Endothelial cell (in vitro differentiated cells): ENCODE data around the gene WNT7B. TPM values are rescaled to one million over a fixed set of nuclear protein-coding genes. Genes with fewer than 3 reads are reported as not detected.

Source experiments
- DNase-seq: peaks from one replicate; pipeline ENCODE4 v3.0.0; 2021; ENCODE audit warnings: low spot score
- H3K27ac Mint-ChIP-seq: one replicate; pipeline ENCODE4 v1.8.0; 2021; ENCODE audit warnings: mixed read lengths, inconsistent platforms; ENCODE audit not compliant: unreplicated experiment
- H3K27me3 Mint-ChIP-seq: one replicate; pipeline ENCODE4 v1.8.0; 2021; ENCODE audit warnings: mild to moderate bottlenecking, moderate library complexity, mixed read lengths, inconsistent platforms; ENCODE audit not compliant: unreplicated experiment
- H3K36me3 Mint-ChIP-seq: one replicate; pipeline ENCODE4 v1.8.0; 2021; ENCODE audit warnings: mild to moderate bottlenecking, low read depth, mixed read lengths, inconsistent platforms; ENCODE audit not compliant: unreplicated experiment
- H3K4me1 Mint-ChIP-seq: one replicate; pipeline ENCODE4 v1.8.0; 2021; ENCODE audit warnings: mild to moderate bottlenecking, mixed read lengths, inconsistent platforms; ENCODE audit not compliant: unreplicated experiment
- H3K4me3 Mint-ChIP-seq: one replicate; pipeline ENCODE4 v1.8.0; 2021; ENCODE audit warnings: mild to moderate bottlenecking, mixed read lengths, inconsistent platforms; ENCODE audit not compliant: unreplicated experiment
- H3K9me3 Mint-ChIP-seq: one replicate; pipeline ENCODE4 v1.8.0; 2021; ENCODE audit warnings: mixed read lengths, inconsistent platforms; ENCODE audit not compliant: unreplicated experiment
- total RNA-seq: library from RNA; stranded (reverse); fragmentation: NEBNext Ultra II Directional; extraction: Animal tissue kit (Norgen Biotek cat#: 25700); gene quantifications from one replicate; pipeline ENCODE4 v1.2.1, GENCODE V29; 2021; ENCODE audit not compliant: unreplicated experiment
- TF ChIP-seq, protein P1 (sequence below): fragments of 200-600 bp; sonication (generic); IDR thresholded peaks from one replicate; pipeline ENCODE4 v1.5.0; 2021; ENCODE audit warnings: antibody characterized with exemption; ENCODE audit not compliant: unreplicated experiment

The WNT7B gene
- total RNA-seq, 1 donor from 2014 or later = not detected

DNA sequence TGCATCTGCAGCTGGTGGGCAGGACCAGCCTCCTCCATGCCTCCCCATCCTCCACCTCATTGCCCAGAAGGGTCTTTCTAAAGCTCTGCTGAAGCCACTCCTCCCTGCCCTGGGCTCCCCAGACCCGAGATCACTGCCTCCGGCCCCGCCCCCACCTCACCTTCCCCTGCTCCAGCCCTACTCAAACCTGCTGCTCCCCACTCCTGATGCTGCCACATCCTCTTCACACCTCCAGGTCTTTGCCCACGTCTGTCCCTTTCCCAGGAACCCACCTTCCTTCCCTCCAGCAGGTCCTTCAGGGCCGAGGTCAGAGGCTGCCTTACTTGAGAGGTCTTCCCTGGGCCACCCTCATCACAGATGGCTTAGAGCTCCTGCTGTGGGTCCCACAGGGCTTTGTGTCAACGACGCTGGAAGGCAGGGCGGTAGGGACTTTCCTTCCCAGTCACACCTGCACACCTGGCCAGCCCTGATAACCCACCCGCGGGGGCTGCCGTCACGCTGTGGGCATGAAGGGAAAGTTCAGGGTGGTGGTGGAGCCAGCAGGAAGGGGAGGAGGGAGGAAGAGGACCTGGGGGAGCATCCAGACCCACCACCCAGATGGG lies 11.9 kb downstream of the WNT7B start:
- Mint-ChIP-seq H3K36me3 (no peaks in the 10 kb centered on the region), H3K4me3 (no peak overlapping the region), H3K9me3 (no peaks in the 10 kb centered on the region), H3K27me3 (peaks cover 9% of the 10 kb centered on the region), H3K4me1 (no peaks in the 10 kb centered on the region), H3K27ac (no peak overlapping the region)
- DNase-seq = no peak
- TF ChIP-seq, protein P1, sequence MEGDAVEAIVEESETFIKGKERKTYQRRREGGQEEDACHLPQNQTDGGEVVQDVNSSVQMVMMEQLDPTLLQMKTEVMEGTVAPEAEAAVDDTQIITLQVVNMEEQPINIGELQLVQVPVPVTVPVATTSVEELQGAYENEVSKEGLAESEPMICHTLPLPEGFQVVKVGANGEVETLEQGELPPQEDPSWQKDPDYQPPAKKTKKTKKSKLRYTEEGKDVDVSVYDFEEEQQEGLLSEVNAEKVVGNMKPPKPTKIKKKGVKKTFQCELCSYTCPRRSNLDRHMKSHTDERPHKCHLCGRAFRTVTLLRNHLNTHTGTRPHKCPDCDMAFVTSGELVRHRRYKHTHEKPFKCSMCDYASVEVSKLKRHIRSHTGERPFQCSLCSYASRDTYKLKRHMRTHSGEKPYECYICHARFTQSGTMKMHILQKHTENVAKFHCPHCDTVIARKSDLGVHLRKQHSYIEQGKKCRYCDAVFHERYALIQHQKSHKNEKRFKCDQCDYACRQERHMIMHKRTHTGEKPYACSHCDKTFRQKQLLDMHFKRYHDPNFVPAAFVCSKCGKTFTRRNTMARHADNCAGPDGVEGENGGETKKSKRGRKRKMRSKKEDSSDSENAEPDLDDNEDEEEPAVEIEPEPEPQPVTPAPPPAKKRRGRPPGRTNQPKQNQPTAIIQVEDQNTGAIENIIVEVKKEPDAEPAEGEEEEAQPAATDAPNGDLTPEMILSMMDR = no peak

DNA sequence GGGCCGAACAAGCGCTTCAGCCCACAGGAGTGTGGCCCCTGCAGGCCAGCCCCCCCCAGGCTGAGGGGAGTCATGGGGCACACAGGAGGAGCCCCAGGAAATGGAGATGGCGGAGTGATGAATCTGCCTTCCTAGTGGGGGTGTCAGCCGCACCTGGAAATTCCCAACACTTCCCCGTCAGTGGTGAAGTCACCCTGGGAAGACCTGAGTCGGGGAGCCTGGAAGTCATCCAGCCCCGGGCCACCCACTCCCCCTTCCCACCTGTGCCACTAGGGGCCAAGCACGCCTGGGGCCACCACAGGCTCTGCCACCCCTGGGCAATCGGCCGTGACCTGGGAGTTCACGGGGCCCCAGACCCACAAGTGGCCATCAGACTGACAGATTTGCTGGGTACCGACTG lies 12.6 kb downstream of the WNT7B start:
- DNase-seq = no peak
- no peaks in the 10 kb centered on the region for H3K9me3 Mint-ChIP-seq
- no peak overlapping the region for H3K27ac Mint-ChIP-seq
- H3K4me3 Mint-ChIP-seq = no peak overlapping the region
- no peaks in the 10 kb centered on the region for H3K4me1 Mint-ChIP-seq
- peaks cover 5% of the 10 kb centered on the region for H3K27me3 Mint-ChIP-seq
- TF ChIP-seq, protein P1 = no peak
- H3K36me3 Mint-ChIP-seq = no peaks in the 10 kb centered on the region

DNA sequence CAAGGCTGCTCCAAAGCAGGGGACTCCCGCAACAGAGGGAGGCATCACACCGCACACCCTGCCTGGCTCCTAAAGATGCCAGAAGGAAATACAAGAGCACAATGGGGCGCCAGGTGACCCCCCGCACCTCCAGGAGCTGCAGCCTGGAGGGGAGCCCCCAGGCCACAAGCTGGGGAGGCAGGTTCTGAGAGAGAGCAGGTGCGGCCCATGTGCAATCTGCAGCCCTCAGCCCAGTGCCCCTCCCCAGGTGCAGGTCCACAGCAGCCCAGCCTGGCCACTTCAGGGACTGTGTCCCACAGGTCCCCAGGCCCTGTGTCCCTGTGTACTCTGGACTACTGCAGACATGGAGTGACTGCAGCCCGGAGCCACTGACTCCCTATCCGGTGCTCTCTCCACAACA lies 13.1 kb downstream of the WNT7B start:
- Mint-ChIP-seq H3K4me1 (no peaks in the 10 kb centered on the region), H3K36me3 (no peaks in the 10 kb centered on the region), H3K4me3 (no peak overlapping the region), H3K27ac (no peak overlapping the region), H3K27me3 (peaks cover 5% of the 10 kb centered on the region), H3K9me3 (no peaks in the 10 kb centered on the region)
- DNase-seq = no peak
- TF ChIP-seq, protein P1 = no peak

DNA sequence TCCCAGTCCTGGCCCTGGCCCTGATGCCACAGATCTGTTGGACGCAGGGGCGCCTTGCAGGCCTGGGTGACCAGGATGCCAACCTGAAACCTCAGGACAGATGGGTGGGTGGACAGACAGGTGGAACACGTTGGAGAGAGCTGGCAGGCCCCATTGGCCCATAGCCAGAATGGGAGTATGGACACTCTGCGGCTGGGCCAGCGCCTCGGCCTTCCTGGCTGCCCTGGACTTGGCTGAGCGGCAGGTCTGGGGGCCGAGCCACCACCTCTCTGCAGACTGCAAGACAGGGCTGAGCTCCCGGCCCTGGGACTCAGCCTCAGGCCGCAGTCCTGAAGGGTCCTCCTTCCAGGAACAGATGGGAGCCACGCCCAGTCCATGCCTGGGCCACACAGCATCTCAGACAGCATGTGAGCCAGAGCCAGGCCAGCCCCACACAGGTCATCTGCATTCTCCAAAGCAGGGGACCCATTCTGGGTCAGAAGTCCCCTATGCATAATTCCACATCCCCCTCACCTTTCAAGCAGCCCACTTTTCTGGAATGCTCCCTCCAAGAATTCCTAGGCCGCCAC lies 14.1 kb downstream of the WNT7B start:
- H3K4me1 Mint-ChIP-seq = no peaks in the 10 kb centered on the region
- H3K36me3 Mint-ChIP-seq = no peaks in the 10 kb centered on the region
- peaks cover 1% of the 10 kb centered on the region for H3K27me3 Mint-ChIP-seq
- no peak overlapping the region for H3K27ac Mint-ChIP-seq
- H3K4me3 Mint-ChIP-seq = no peak overlapping the region
- H3K9me3 Mint-ChIP-seq = no peaks in the 10 kb centered on the region
- TF ChIP-seq, protein P1 = no peak
- no peak for DNase-seq

DNA sequence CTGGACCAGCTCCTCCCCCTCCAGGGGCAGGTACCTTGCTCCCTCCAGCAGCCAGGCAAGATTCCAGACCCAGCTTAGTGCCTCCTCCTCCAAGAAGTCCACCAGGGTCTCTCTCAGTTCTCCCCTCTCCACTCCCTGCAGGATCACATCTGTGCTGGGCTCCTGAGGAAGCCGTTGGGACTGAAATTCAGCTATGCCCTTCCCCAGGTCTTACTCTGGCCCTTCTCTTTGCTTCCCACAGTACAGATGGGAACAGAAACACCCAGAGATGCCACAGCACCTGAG lies 14.6 kb downstream of the WNT7B start:
- Mint-ChIP-seq H3K4me3 (no peak overlapping the region), H3K9me3 (no peaks in the 10 kb centered on the region), H3K27ac (no peak overlapping the region), H3K4me1 (no peaks in the 10 kb centered on the region), H3K36me3 (no peaks in the 10 kb centered on the region), H3K27me3 (peaks cover 1% of the 10 kb centered on the region)
- DNase-seq = no peak
- TF ChIP-seq, protein P1 = no peak
